ENCODE data around the gene ACOXL.

DNA sequence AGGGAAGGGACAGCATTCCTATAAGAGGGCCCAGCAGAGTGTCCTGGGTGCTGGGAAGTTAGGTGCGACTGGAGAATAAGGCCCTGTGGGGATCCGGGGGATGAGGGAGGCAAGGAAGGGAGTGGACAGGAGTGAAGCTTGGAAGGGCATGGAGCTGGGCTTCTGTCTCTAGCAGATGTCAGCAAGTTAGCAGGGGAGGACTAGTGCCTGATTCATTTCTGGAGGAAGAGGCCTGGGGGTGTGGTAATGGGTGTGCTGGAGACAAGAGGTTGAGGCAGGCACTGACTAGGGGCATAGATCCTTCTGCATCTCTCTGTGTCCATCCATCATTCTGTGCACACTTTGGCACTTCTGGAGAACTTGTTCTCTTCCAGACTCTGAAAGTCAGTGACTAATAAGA, 134.7 kb downstream of the ACOXL start:
- TF ChIP-seq, protein P1, sequence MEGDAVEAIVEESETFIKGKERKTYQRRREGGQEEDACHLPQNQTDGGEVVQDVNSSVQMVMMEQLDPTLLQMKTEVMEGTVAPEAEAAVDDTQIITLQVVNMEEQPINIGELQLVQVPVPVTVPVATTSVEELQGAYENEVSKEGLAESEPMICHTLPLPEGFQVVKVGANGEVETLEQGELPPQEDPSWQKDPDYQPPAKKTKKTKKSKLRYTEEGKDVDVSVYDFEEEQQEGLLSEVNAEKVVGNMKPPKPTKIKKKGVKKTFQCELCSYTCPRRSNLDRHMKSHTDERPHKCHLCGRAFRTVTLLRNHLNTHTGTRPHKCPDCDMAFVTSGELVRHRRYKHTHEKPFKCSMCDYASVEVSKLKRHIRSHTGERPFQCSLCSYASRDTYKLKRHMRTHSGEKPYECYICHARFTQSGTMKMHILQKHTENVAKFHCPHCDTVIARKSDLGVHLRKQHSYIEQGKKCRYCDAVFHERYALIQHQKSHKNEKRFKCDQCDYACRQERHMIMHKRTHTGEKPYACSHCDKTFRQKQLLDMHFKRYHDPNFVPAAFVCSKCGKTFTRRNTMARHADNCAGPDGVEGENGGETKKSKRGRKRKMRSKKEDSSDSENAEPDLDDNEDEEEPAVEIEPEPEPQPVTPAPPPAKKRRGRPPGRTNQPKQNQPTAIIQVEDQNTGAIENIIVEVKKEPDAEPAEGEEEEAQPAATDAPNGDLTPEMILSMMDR (IDR thresholded peaks at IDR 0.05; ENCODE audit: control extremely low read depth in 1 of 3, insufficient read depth in 1 of 3, low read depth in 1 of 3, low read length in 3 of 3): no peak
- TF ChIP-seq, protein P2, sequence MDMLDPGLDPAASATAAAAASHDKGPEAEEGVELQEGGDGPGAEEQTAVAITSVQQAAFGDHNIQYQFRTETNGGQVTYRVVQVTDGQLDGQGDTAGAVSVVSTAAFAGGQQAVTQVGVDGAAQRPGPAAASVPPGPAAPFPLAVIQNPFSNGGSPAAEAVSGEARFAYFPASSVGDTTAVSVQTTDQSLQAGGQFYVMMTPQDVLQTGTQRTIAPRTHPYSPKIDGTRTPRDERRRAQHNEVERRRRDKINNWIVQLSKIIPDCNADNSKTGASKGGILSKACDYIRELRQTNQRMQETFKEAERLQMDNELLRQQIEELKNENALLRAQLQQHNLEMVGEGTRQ (IDR thresholded peaks at IDR 0.05; ENCODE audit: low read length): no peak
- TF ChIP-seq ZNF274 (IDR thresholded peaks at IDR 0.05; ENCODE audit: borderline replicate concordance, extremely low read depth, low read length): no peak
- TF ChIP-seq GTF2F1 (IDR thresholded peaks at IDR 0.05; ENCODE audit: borderline replicate concordance, low read depth, low read length): no peak
- TF ChIP-seq RAD21 (IDR thresholded peaks at IDR 0.05 in 1 of 2, conservative IDR thresholded peaks at IDR 0.05 in 1 of 2; ENCODE audit: low read depth in 2 of 2, low read length in 2 of 2): no peak
- TF ChIP-seq CHD7 (IDR thresholded peaks at IDR 0.05; ENCODE audit: insufficient replicate concordance, low read length): no peak
- TF ChIP-seq SP1 (IDR thresholded peaks at IDR 0.05; ENCODE audit: low read depth, low read length): no peak
- TF ChIP-seq FOSL1 (IDR thresholded peaks at IDR 0.05; ENCODE audit: insufficient read depth, low read depth, low read length): no peak
